GM18520 (cell line): Measurements from ENCODE around the gene MYBPHL.

Experiments
- ATAC-seq: cut with Tn5 transposase; IDR thresholded peaks from one replicate; pipeline ENCODE4 v1.9.1; 2021; ENCODE audit not compliant: unreplicated experiment

The MYBPHL gene

GRCh38 chr1:109266965-109267364 is 39.8 kb downstream of the MYBPHL start:
- no peak for ATAC-seq

- ATAC-seq: no peak
Measured at GRCh38 chr1:109265741-109266330, 41.0 kb downstream of the MYBPHL start.

- ATAC-seq: no peak
Measured at GRCh38 chr1:109265016-109265415, 41.8 kb downstream of the MYBPHL start.

DNA sequence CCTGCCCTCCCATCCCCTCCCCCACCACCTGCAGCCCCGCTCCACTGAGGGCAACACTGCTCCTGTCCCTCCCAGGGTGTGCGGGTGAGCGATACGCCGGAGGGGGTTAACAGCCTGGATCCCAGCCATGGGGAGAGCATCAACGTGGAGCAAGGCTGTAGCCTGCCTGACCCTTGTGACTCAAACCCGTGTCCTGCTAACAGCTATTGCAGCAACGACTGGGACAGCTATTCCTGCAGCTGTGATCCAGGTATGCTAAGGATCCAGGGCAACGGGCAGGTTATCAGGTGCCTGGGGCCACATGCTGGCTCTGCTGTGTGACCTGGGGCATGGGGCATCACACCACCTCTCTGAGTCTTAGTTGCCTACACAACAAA is 42.4 kb downstream of the MYBPHL start:
- no peak for ATAC-seq

- no peak for ATAC-seq
Measured at GRCh38 chr1:109263597-109264378, 43.0 kb downstream of the MYBPHL start.

DNA sequence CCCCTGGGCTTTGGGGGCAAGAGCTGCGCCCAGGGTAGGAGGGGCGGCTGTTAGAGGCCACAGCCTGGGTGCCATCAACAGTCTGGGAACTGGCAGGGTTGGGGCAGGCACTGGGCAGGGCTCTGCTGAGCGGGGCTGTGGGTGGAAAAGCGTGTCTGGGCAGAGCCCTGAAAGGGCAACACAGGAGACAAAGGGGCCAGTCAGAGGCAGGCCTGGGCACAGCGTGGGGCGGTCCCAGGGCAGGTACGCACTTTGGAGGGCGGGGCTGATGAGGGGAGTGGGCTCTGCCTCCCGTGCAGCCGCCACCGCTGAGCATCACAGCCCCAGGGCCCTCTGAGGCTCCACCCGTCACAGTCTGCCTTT is 43.6 kb downstream of the MYBPHL start:
- ATAC-seq: no peak

- ATAC-seq: no peak
Measured at GRCh38 chr1:109262231-109263055, 44.4 kb downstream of the MYBPHL start.

DNA sequence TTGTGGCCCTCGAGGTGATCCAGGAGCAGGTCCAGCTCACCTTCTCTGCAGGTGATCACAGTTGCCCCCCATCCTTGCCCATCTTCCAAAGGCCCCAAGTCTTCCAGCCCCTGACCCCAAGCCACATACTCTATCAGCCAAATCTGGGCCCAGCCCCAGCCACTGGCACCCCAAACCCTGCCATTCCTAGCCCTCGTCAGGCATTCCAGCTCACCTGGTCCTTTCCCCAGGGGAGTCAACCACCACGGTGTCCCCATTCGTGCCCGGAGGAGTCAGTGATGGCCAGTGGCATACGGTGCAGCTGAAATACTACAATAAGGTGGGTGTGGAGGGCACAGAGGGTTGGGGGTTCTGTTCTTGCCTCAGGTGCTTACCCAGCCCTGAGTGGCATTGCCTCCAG is 45.2 kb downstream of the MYBPHL start:
- no peak for ATAC-seq

DNA sequence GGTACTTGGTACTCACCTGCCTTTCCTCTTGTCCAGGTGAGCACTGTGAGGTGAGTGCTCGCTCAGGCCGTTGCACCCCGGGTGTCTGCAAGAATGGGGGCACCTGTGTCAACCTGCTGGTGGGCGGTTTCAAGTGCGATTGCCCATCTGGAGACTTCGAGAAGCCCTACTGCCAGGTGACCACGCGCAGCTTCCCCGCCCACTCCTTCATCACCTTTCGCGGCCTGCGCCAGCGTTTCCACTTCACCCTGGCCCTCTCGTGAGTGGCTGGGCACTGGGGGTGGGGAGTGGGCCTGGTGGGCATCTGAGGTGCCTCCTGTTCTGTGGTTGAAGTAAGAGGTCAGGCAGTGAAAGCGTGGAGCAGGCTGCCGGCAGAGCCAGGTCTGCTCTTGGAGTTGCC is 45.8 kb downstream of the MYBPHL start:
- ATAC-seq: no peak

DNA sequence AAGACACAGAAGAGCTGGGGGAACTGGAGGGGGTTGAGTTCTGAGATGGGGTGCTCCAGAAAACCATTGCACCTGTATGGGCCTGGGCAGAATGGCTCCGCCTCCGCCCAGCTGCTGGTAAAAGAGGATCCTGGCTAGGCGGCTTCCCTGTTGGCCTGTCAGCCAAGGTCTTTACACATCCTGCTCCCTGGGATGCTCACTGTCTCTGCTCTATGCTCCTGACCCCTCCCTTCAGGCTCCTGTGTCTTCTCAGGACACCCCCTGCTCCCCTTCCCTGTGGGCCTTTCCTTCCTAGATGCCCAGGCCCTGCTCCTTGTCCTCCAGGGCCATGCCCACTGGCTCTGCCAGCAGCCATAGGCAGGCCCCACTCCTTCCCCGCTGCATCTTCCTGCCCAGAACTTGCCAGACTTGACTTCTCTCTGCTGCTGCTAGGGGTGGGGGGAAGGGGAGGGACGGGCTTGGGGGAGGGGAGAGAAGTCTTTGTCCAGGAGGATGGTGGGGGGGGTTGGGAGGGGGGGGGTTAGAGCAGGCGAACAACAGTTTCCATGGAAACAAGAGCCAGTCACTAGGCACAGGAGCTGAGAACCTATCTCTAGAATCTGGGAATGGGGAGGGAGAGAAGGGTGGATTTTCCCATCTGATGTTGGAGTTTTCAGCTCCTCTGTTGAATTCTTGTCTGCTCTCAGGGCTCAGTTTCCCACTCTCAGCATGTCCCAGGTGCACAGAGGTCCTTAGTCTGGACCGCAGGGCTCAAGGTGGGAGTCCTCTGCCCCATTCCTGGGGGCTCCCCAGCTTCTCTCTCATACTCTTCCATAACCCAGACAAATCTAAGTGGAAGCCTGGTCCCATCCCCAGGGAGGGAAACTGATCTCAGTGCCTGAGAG is 46.9 kb downstream of the MYBPHL start:
- no peak for ATAC-seq

DNA sequence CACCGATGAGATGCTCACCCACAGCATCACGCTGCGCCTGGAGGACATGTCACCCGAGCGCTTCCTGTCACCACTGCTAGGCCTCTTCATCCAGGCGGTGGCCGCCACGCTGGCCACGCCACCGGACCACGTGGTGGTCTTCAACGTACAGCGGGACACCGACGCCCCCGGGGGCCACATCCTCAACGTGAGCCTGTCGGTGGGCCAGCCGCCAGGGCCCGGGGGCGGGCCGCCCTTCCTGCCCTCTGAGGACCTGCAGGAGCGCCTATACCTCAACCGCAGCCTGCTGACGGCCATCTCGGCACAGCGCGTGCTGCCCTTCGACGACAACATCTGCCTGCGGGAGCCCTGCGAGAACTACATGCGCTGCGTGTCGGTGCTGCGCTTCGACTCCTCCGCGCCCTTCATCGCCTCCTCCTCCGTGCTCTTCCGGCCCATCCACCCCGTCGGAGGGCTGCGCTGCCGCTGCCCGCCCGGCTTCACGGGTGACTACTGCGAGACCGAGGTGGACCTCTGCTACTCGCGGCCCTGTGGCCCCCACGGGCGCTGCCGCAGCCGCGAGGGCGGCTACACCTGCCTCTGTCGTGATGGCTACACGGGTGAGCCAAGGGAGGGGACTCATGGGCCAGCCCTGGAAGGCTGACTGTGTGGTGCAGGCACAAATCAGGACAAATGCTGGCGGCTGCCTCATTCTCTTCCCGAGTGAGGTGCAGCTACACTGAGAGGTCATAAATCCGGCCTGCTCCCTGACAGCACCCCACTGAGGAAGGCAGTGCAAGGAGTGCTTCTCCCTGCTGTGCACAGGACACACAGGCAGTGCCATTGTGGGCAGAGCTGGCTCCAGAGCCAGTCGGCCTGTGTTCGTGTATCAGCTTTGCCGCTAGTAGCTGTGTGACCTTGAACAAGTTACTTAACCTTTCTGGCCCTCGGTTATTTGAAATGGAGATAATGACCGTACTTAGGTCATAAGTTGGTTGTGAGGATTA is 48.0 kb downstream of the MYBPHL start:
- no peak for ATAC-seq

GRCh38 chr1:109257682-109258421 is 49.0 kb downstream of the MYBPHL start:
- ATAC-seq: no peak

DNA sequence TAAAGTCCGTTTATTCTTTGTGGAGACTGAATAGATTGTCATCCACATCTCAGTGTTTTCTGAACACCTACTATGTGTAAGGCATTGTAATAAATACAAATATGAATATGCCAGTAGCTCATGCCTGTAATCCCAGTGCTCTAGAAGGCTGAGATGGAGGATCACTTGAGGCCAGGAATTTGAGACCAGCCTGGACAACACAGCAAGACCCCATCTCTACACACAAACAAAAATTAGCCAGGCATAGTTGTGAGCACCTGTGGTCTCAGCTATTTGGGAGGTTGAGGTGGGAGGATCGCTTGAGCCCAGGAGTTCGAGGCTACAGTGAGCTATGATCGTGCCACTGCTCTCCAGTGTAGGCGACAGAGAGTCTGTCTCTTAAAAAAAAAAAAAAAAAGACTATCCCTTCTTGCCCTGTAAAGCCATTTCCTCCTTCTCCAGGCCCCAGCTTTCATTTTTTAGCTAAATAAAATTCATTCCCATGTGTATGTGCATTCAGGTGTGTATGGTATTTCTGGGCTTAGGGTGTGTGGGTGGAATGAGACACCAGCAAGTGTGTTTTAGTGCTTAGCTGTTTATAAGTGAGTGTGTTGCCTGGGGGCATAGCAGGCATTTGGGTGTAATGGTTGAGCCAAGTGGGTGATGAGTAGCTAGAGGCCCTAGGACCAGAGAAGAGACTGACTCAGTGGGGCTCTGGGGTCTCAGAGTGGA is 49.7 kb downstream of the MYBPHL start:
- no peak for ATAC-seq

GRCh38 chr1:109256085-109256484 is 50.7 kb downstream of the MYBPHL start:
- no peak for ATAC-seq

- ATAC-seq: no peak
Measured at GRCh38 chr1:109255678-109256077, 51.1 kb downstream of the MYBPHL start.

- no peak for ATAC-seq
Measured at GRCh38 chr1:109255097-109255651, 51.6 kb downstream of the MYBPHL start.

DNA sequence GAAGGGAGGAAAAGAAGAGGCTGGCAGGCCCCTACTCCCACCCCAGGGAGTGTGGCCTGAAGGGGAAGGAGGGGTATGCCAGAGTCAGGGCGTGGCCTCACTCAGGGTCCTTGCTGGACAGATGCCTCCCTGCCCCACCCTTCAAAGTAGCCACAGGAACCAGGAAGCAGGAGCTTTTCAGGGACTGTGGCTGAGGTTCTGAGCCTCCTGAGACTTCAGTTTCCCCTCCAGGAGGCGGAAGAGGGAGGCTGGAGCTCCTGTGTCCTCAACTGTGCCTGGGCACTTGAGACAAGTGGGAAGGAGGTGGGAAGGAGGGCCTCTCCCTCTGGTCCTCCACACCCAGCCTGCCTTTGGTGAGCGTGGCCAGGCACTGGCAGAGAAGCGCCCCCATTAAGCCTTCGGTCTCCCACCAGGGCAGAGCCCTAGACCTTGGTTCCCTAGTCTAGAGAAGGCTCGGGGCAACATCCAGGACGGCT is 52.2 kb downstream of the MYBPHL start:
- no peak for ATAC-seq
